K562 (cell line): ENCODE results near the gene ANO1. TPM values are rescaled to one million over a fixed set of nuclear protein-coding genes. Genes with fewer than 3 reads are reported as not detected.

Experiments
- ATAC-seq: fragments of 200-7000 bp; cut with Tn5 transposase; 3 replicates; pipeline ENCODE4 v1.9.1; 2020; ENCODE audit warnings: moderate library complexity
- BruUV-seq: library from RNA; stranded (reverse); fragments of 400-500 nt; replicated peaks from 2 replicates; lab custom pipeline; 2021; lab: Mats Ljungman, UMichigan
- CTCF ChIA-PET: fragments of 300-600 bp; formaldehyde crosslinking; extraction: SDS; loops from one replicate; lab custom pipeline; 2021; ENCODE audit warnings: low intra/inter-chr PET ratio; lab: Yijun Ruan, JAX
- POLR2A ChIA-PET: fragments of 300-600, 350-650 bp; sonication (Branson Sonifier 250); formaldehyde crosslinking; extraction: SDS; loops from one replicate; lab custom pipeline; 2021; ENCODE audit warnings: antibody characterized with exemption, inconsistent platforms; lab: Yijun Ruan, JAX
- DNase-seq, 4 experiments: peaks; one replicate each; pipeline versions ENCODE4 v3.0.0 to v3.0.0-alpha.2; 2011 to 2018; ENCODE audit warnings: low spot score in 3 of 4, mixed read lengths in 3 of 4; ENCODE audit errors: extremely low read depth in 1 of 4
- FAIRE-seq: peaks from 2 replicates; lab custom pipeline; 2011; peaks lifted over from hg19 to GRCh38; lab: Jason Lieb, UNC
- H2AFZ ChIP-seq: 2 replicates; pipeline ENCODE4 v1.6.0; 2011; ENCODE audit warnings: low read depth, low read length, control low read depth, inconsistent platforms
- H3K27ac ChIP-seq: fragments of 200-600 bp; 3 replicates; pipeline ENCODE4 v1.8.0; 2011; ENCODE audit warnings: low read depth, mild to moderate bottlenecking, control low read depth, inconsistent platforms, low read length, moderate library complexity, mixed read lengths; ENCODE audit errors: extremely low read depth
- H3K27me3 ChIP-seq, 2 experiments: fragments of 300-600 bp in 1 of 2; 2 replicates in 1 of 2; 3 replicates in 1 of 2; pipeline versions ENCODE4 v1.6.0 to v1.8.0; 2011; ENCODE audit warnings: inconsistent platforms in 2 of 2, low read length in 2 of 2, mild to moderate bottlenecking in 1 of 2, mixed read lengths in 1 of 2, moderate library complexity in 1 of 2; ENCODE audit not compliant: control insufficient read depth in 2 of 2, insufficient read depth in 2 of 2
- H3K36me3 ChIP-seq: fragments of 300-600 bp; 3 replicates; pipeline ENCODE4 v1.8.0; 2011; ENCODE audit warnings: mild to moderate bottlenecking, low read length, inconsistent platforms; ENCODE audit not compliant: control insufficient read depth, insufficient read depth
- H3K4me1 ChIP-seq, 2 experiments: fragments of 200-600 bp in 1 of 2; replicated peaks in 1 of 2; 2 replicates in 1 of 2; 3 replicates in 1 of 2; pipeline versions ENCODE4 v1.5.1 to v1.8.0; 2011; ENCODE audit warnings: inconsistent platforms in 2 of 2, low read length in 2 of 2, mild to moderate bottlenecking in 1 of 2, mixed read lengths in 1 of 2, moderate library complexity in 1 of 2; ENCODE audit not compliant: control insufficient read depth in 2 of 2, insufficient read depth in 2 of 2
- H3K4me2 ChIP-seq: 2 replicates; pipeline ENCODE4 v1.6.1; 2011; ENCODE audit warnings: low read length, control low read depth, inconsistent platforms, mixed read lengths; ENCODE audit not compliant: insufficient read depth
- H3K4me3 ChIP-seq: fragments of 200-600 bp; sonication (generic), shearing (Covaris generic); 2 replicates; pipeline ENCODE4 v1.5.1; 2016; ENCODE audit warnings: control low read depth, inconsistent platforms
- H3K79me2 ChIP-seq: fragments of 200-600 bp; 3 replicates; pipeline ENCODE4 v1.8.0; 2011; ENCODE audit warnings: low read length, inconsistent platforms; ENCODE audit not compliant: control insufficient read depth, insufficient read depth
- H3K9ac ChIP-seq, 2 experiments: 2 replicates each; pipeline versions ENCODE4 v1.6.0 to v1.6.1; 2011; ENCODE audit warnings: low read depth in 2 of 2, low read length in 2 of 2, control low read depth in 1 of 2, inconsistent platforms in 1 of 2, mild to moderate bottlenecking in 1 of 2, mixed read lengths in 1 of 2; ENCODE audit not compliant: insufficient read depth in 1 of 2
- H3K9me1 ChIP-seq: one replicate; pipeline ENCODE4 v1.6.0; 2011; ENCODE audit warnings: inconsistent platforms, mild to moderate bottlenecking, low read length, moderate library complexity; ENCODE audit not compliant: control insufficient read depth, insufficient read depth
- H3K9me3 ChIP-seq: replicated peaks from 2 replicates; pipeline ENCODE4 v1.5.1; 2011; ENCODE audit warnings: low read depth, low read length, inconsistent platforms; ENCODE audit not compliant: control insufficient read depth, insufficient read depth
- H4K20me1 ChIP-seq: replicated peaks from 2 replicates; pipeline ENCODE4 v1.6.1; 2011; ENCODE audit warnings: low read length, inconsistent platforms, mixed read lengths; ENCODE audit not compliant: control insufficient read depth, insufficient read depth
- MIER1 ChIP-seq: fragments of 450-650 bp; IDR thresholded peaks from 2 replicates; pipeline ENCODE4 v1.6.1; 2016; ENCODE audit warnings: antibody characterized with exemption, mild to moderate bottlenecking, low read depth
- MTA2 ChIP-seq: fragments of 450-650 bp; IDR thresholded peaks from 2 replicates; pipeline ENCODE4 v1.6.1; 2016; ENCODE audit warnings: low read depth
- RNF2 ChIP-seq: sonication (generic); IDR thresholded peaks from 2 replicates; pipeline ENCODE4 v1.6.1; 2016
- ZNF165 ChIP-seq: fragments of 250-450 bp; sonication (Bioruptor Pico); IDR thresholded peaks from 2 replicates; pipeline ENCODE4 v1.4.0; 2020; ENCODE audit warnings: borderline replicate concordance
- WGBS: fragments of 100-300 bp; shearing (Covaris generic); methylation state at CpG from one replicate; pipeline ENCODE4 v1.1.6; 2016; ENCODE audit warnings: low coverage, mixed read lengths; ENCODE audit not compliant: insufficient coverage; ENCODE audit errors: missing lambda C conversion rate; 5-methylcytosine and 5-hydroxymethylcytosine counted together
- in situ Hi-C: fragments of 300-500 bp; cut with MboI; formaldehyde crosslinking; loops from 4 replicates; pipeline ENCODE4 v1.15.0; 2018; ENCODE audit warnings: inconsistent platforms, mixed read lengths
- intact Hi-C: fragments of 100-400 bp; cut with micrococcal nuclease; formaldehyde crosslinking; loops from 2 replicates; pipeline ENCODE4 v1.14.2; 2022
- polyA plus RNA-seq, 8 experiments: library from polyadenylated mRNA; depleted of rRNA in 4 of 8; stranded (reverse) in 5 of 8; unstranded in 3 of 8; fragments of >200 nt; fragmentation: Nextera tagmentation in 2 of 8; fragmentation: Illumina TruSeq in 1 of 8; extraction: Ambion mirVana in 2 of 8; extraction: Trizol in 1 of 8; gene quantifications; 2 replicates each; pipeline versions ENCODE4 v1.2.1 to v1.2.3, GENCODE V29; 2011 to 2014; ENCODE audit warnings: inconsistent platforms in 1 of 8, missing spikeins in 1 of 8
- total RNA-seq, 7 experiments: library from RNA; depleted of rRNA in 6 of 7; stranded (reverse); fragments of >200 nt in 6 of 7; fragmentation: Illumina TruSeq in 2 of 7; extraction: Trizol in 2 of 7; gene quantifications; 2 replicates each; pipeline versions ENCODE4 v1.2.1 to v1.2.3, GENCODE V29; 2011 to 2021; ENCODE audit warnings: low replicate concordance in 1 of 7

ANO1 gene
- total and polyA plus RNA-seq, 9 of the 15 experiments (the other 6 are each of a cell fraction or from before 2014, with no cell fraction given), result not detected

- FAIRE-seq (no peak), ATAC-seq (no peak), DNase-seq (no peak)
- no TSS peak for BruUV-seq
- no peak for TF ChIP-seq RNF2
- H4K20me1 ChIP-seq, result peaks cover 14% of the 10 kb centered on the region
- H3K9ac ChIP-seq, result no peak overlapping the region
- 5% methylated on average over 11 of the region's 14 CpGs for WGBS
- H3K27ac ChIP-seq, result no peak overlapping the region
- ChIA-PET CTCF (no interaction called here), POLR2A (no interaction called here)
- no peaks in the 10 kb centered on the region for H3K79me2 ChIP-seq
- peaks cover 0 to 10% of the 10 kb centered on the region in 2 experiments; a peak in 3 of 5 replicates for H3K4me1 ChIP-seq
- H3K9me3 ChIP-seq, result no peaks in the 10 kb centered on the region
- intact Hi-C loops, result no loop called here
- no peaks in the 10 kb centered on the region for H3K36me3 ChIP-seq
- H3K27me3 ChIP-seq, result peaks cover 69 to 98% of the 10 kb centered on the region in 2 experiments
- no peak overlapping the region for H3K4me2 ChIP-seq
- no peaks in the 10 kb centered on the region for H3K9me1 ChIP-seq
- H3K4me3 ChIP-seq, result no peak overlapping the region
- H2AFZ ChIP-seq, result no peak overlapping the region
- in situ Hi-C loops, result no loop called here
Measured at GRCh38 chr11:70130636-70131035, 52.5 kb downstream of the ANO1 start.

- intact Hi-C loops (no loop called here), in situ Hi-C loops (no loop called here)
- Histone ChIP-seq H3K79me2 (no peaks in the 10 kb centered on the region), H3K9me1 (no peaks in the 10 kb centered on the region), H3K4me3 (no peak overlapping the region), H3K27me3 (peaks cover 76 to 98% of the 10 kb centered on the region in 2 experiments), H3K4me1 (peaks cover 0 to 10% of the 10 kb centered on the region in 2 experiments; a peak in 3 of 5 replicates), H3K9me3 (no peaks in the 10 kb centered on the region)
- CTCF ChIA-PET, result no interaction called here
- no peak for ATAC-seq
- no TSS peak for BruUV-seq
- TF ChIP-seq ZNF165 (CRISPR knock-in tag) (no peak), MIER1 (no peak), MTA2 (no peak)
- TF ChIP-seq, all 486 proteins: peak for 0
- peaks cover 20% of the 10 kb centered on the region for H4K20me1 ChIP-seq
- DNase-seq (no peak), FAIRE-seq (no peak)
- H3K36me3 ChIP-seq, result no peaks in the 10 kb centered on the region
- POLR2A ChIA-PET, result interaction anchor here (0.7 kb wide), 1 partner anchor 68 kb away, joined by 3 read pairs; no protein-coding TSS in a partner anchor
- H3K4me2 ChIP-seq, result no peak overlapping the region
- WGBS, result 2% methylated on average over 18 of the region's 19 CpGs
- H3K9ac ChIP-seq, result no peak overlapping the region
- H3K27ac ChIP-seq, result no peak overlapping the region
- no peak overlapping the region for H2AFZ ChIP-seq
Measured at GRCh38 chr11:70131606-70132190, 53.6 kb downstream of the ANO1 start.
